Spinal cord (tissue), 10 donors: ENCODE measurements around the gene SLC12A3. TPM values are rescaled to one million over a fixed set of nuclear protein-coding genes. Genes with fewer than 3 reads are reported as not detected.
A peak's percentile ranks its signal among the peaks of the same experiment; 100 is the strongest.

Experiments
- DNase-seq, 6 donors: peaks; one replicate each; pipeline versions ENCODE4 v3.0.0 to v3.0.0-alpha.2; 2013 to 2015; ENCODE audit warnings: low spot score in 6 of 6, low read depth in 4 of 6
- H3K27ac ChIP-seq: one replicate; pipeline ENCODE4 v1.5.1; 2013; ENCODE audit warnings: low read depth, low read length, control low read depth
- H3K27me3 ChIP-seq: one replicate; pipeline ENCODE4 v1.6.1; 2013; ENCODE audit warnings: low read length; ENCODE audit not compliant: control insufficient read depth, insufficient read depth
- H3K36me3 ChIP-seq: one replicate; pipeline ENCODE4 v1.6.1; 2013; ENCODE audit warnings: low read length; ENCODE audit not compliant: control insufficient read depth, insufficient read depth
- H3K4me1 ChIP-seq: one replicate; pipeline ENCODE4 v1.6.1; 2013; ENCODE audit warnings: low read length; ENCODE audit not compliant: control insufficient read depth, insufficient read depth
- H3K4me3 ChIP-seq: one replicate; pipeline ENCODE4 v1.5.1; 2013; ENCODE audit warnings: low read depth, low read length, control low read depth
- H3K9me3 ChIP-seq: one replicate; pipeline ENCODE4 v1.6.1; 2013; ENCODE audit warnings: low read length; ENCODE audit not compliant: control insufficient read depth, insufficient read depth
- WGBS: methylation state at CpG from one replicate; pipeline ENCODE4 v1.1.5; 2013; ENCODE audit warnings: missing lambda C conversion rate; ENCODE audit not compliant: insufficient coverage; 5-methylcytosine and 5-hydroxymethylcytosine counted together
- polyA plus RNA-seq, 2 donors: library from polyadenylated mRNA; unstranded; fragments of 120-200 nt; gene quantifications; one replicate each; pipeline ENCODE4 v1.2.1, GENCODE V29; 2013; ENCODE audit not compliant: insufficient read length in 2 of 2
- total RNA-seq, 2 donors: library from RNA; depleted of rRNA in 1 of 2; stranded (reverse); fragments of 120-200 nt in 1 of 2; fragments of >200 nt in 1 of 2; gene quantifications; one replicate each; pipeline versions ENCODE4 v1.2.3 to v1.2.4, GENCODE V29; 2013 to 2014
- donor health status: healthy.

The SLC12A3 gene
- total and polyA plus RNA-seq, 4 donors: 0.11 to 0.22 (median 0.15) TPM

DNA sequence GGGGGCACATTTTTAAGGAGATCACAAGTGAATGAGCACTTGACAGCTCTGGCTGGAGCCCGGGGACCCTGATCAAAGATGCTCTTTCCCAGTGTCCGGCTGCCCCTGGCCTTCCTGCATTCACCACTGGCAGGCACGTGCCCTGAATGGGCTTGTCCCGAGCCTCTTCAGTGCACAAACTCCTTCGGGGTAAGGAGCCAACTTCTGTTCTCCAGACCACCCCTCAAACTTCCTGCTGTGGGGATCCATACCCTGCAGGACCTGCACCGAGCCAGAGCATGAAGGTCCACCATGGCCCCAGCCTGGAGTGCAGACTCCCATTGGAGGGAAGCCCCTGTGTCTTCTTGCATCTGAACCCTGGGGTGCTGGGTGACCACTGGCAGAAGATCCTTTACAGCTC lies 9.8 kb upstream of the SLC12A3 start:
- DNase-seq: no peak
- peaks cover 8% of the 10 kb centered on the region for H3K36me3 ChIP-seq

GRCh38 chr16:56855946-56856345 lies 9.1 kb upstream of the SLC12A3 start:
- no peak overlapping the region for H3K27ac ChIP-seq
- no peaks in the 10 kb centered on the region for H3K27me3 ChIP-seq
- peaks cover 19% of the 10 kb centered on the region for H3K4me1 ChIP-seq
- no peak for DNase-seq
- no peaks in the 10 kb centered on the region for H3K9me3 ChIP-seq
- no peak overlapping the region for H3K4me3 ChIP-seq
- peaks cover 7% of the 10 kb centered on the region for H3K36me3 ChIP-seq
- no CpG with 5 or more reads among the region's 4 CpGs for WGBS

More for the DNA sequence above, 9.8 kb upstream of the SLC12A3 start:
- peaks cover 16% of the 10 kb centered on the region for H3K4me1 ChIP-seq
- H3K27me3 ChIP-seq: no peaks in the 10 kb centered on the region
- H3K9me3 ChIP-seq: no peaks in the 10 kb centered on the region
- no peak overlapping the region for H3K4me3 ChIP-seq
- 94% methylated on average over 6 of the region's 6 CpGs for WGBS
- no peak overlapping the region for H3K27ac ChIP-seq

- DNase-seq: no peak
Observed at GRCh38 chr16:56856876-56857447, 8.0 kb upstream of the SLC12A3 start.

DNA sequence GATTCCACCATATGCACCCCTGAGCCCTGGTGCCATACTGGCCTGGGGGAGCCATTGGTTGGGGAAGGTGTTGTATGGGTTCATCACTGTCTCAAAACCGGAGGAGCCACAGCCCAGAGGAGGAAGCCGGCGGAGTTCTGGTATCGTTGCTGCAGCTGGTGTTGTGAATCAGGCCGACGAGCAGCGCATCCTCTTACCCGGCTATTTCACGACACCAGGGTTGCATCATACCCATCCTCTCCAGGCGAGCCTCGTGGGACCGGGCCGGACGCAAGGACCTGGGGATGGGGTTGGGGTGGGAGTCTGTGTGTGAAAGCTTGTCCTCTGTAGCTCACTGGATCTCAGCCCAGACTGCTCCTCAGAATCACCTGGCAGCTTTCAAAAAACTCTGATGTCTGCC lies 6.6 kb upstream of the SLC12A3 start:
- no peak overlapping the region for H3K27ac ChIP-seq
- H3K9me3 ChIP-seq: no peaks in the 10 kb centered on the region
- DNase-seq: no peak
- 83% methylated on average over 1 of the region's 14 CpGs for WGBS
- peaks cover 14% of the 10 kb centered on the region for H3K4me1 ChIP-seq
- H3K36me3 ChIP-seq: no peaks in the 10 kb centered on the region
- H3K4me3 ChIP-seq: no peak overlapping the region
- H3K27me3 ChIP-seq: no peaks in the 10 kb centered on the region

More at GRCh38 chr16:56856876-56857447, 8.0 kb upstream of the SLC12A3 start:
- Histone ChIP-seq H3K27ac (no peak overlapping the region), H3K9me3 (no peaks in the 10 kb centered on the region), H3K4me1 (peaks cover 18% of the 10 kb centered on the region), H3K4me3 (no peak overlapping the region), H3K27me3 (no peaks in the 10 kb centered on the region), H3K36me3 (peaks cover 5% of the 10 kb centered on the region)
- WGBS: no CpG with 5 or more reads among the region's 6 CpGs

DNA sequence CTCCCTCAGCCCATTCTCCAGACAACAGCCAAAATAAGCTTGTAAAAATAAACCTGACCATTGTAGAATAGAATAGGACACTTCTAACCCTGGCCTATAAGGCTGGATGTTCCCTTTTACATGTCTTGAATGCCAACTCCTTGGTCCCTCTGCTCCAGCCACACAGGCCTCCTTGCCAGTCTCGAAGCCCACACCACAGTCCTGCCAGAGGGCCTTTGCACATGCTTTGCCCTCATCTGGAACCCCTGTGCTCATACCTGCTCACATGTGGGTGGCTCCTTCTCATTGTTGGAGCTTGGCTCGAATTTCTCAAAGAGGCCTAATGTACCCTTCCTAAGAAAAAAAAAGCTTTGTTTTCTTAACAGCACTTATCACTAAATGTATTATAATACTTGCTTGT lies 5.4 kb upstream of the SLC12A3 start:
- WGBS: 100% methylated on average over 1 of the region's 2 CpGs
- H3K4me3 ChIP-seq: no peak overlapping the region
- DNase-seq: no peak
- H3K9me3 ChIP-seq: no peaks in the 10 kb centered on the region
- no peaks in the 10 kb centered on the region for H3K27me3 ChIP-seq
- peaks cover 15% of the 10 kb centered on the region for H3K4me1 ChIP-seq
- no peaks in the 10 kb centered on the region for H3K36me3 ChIP-seq
- H3K27ac ChIP-seq: no peak overlapping the region

DNA sequence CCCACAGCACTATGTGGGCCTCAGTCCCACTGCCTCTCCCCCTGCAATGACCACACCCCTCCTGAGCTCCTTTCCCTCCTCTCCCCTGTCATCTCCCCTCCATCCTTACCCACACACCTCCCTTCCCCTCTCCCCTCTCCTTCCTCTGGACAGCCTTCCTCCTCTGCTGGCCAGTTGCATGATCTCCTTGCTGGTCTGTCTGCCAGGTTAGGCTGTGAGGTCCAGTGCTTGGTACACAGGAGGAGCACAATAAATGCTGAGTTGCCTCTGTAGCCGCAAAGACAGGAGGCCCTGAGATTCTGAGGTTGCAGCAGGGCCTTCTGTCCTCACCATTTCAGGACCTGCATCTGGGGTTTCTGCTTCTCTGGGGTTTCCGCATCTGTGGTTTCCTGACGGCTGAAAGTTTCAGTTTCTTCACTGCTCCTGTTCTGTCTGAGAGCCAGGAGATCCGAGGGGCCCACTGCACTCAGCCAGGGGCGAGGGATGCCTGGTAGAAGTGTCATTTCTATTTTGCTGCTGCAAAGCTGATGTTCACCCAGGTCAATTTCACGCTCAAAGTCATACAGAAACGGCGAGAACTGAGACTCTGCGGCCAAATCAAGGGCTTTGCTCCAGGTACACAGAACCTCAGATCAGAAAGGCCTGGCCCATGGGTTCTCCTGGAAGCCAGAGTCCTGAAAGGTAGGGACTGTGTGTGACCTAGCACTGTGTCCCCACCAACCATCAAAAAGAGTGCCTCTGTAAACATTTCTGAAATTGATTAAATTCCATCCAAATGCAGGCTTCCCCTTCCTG lies 4.6 kb upstream of the SLC12A3 start:
- no peak for DNase-seq
- H3K27me3 ChIP-seq: no peaks in the 10 kb centered on the region
- WGBS: 66% methylated on average over 9 of the region's 9 CpGs

DNA sequence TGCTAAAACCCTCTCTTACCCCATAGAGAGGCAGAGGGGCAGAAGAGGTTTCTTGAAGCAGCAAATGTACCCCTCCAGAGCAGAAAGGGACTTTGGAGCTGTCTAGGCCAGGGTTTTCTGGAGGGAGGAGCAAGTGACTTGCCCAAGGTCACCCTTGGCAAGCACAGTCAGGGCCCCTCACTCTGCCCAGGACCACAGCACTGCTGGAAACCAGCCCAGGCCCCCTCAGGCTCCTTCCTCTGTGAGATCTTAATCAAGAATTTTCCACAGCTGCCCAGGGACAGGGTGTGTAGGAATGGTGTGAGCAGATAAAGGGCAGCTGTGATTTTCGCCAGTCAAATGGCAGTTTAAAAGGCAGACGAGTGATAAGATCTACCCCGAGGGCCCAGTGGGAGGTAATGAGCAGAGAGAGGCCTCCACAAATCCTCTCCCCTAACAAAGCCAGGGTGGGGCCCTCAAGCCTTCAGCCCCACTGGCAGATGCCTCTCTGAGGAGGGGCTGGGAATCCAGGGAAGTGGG lies 3.9 kb upstream of the SLC12A3 start:
- H3K27me3 ChIP-seq: no peaks in the 10 kb centered on the region
- H3K4me3 ChIP-seq: no peak overlapping the region
- peak in 1 of 6 donors; percentile 51 for DNase-seq
- peaks cover 21% of the 10 kb centered on the region for H3K4me1 ChIP-seq
- H3K27ac ChIP-seq: no peak overlapping the region
- no CpG with 5 or more reads among the region's 3 CpGs for WGBS
- no peaks in the 10 kb centered on the region for H3K36me3 ChIP-seq
- H3K9me3 ChIP-seq: no peaks in the 10 kb centered on the region

More for the DNA sequence above, 4.6 kb upstream of the SLC12A3 start:
- Histone ChIP-seq H3K9me3 (no peaks in the 10 kb centered on the region), H3K4me1 (peaks cover 21% of the 10 kb centered on the region), H3K36me3 (no peaks in the 10 kb centered on the region), H3K4me3 (no peak overlapping the region), H3K27ac (no peak overlapping the region)

- WGBS: 72% methylated on average over 7 of the region's 8 CpGs
- no peaks in the 10 kb centered on the region for H3K36me3 ChIP-seq
- H3K27ac ChIP-seq: no peak overlapping the region
- no peaks in the 10 kb centered on the region for H3K9me3 ChIP-seq
- no peak for DNase-seq
- peaks cover 22% of the 10 kb centered on the region for H3K4me1 ChIP-seq
- H3K4me3 ChIP-seq: no peak overlapping the region
- no peaks in the 10 kb centered on the region for H3K27me3 ChIP-seq
Observed at GRCh38 chr16:56861756-56862155, 3.3 kb upstream of the SLC12A3 start.

DNA sequence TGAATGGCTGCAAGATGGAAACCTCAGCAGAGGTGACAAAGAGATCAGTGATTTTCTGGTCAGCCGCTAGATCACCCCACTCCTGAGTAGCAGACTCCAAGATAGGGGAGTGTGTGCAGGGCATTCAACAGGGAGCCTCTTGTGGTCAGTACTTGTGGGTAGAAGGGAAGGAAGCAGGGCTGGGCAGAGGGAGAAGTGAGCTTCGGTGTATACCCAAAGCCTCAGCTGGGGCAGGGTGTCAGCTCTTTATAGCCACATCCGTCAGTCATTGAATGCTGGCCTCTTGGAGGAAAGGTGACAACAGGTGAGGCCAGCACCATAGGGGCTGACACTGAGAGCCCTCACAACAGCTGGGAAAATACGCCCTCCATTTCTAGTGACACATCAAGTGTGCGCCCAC lies 2.2 kb upstream of the SLC12A3 start:
- no peak overlapping the region for H3K27ac ChIP-seq
- no peaks in the 10 kb centered on the region for H3K27me3 ChIP-seq
- H3K9me3 ChIP-seq: no peaks in the 10 kb centered on the region
- no peaks in the 10 kb centered on the region for H3K36me3 ChIP-seq
- H3K4me3 ChIP-seq: no peak overlapping the region
- WGBS: 84% methylated on average over 5 of the region's 5 CpGs
- no peak for DNase-seq
- H3K4me1 ChIP-seq: peaks cover 31% of the 10 kb centered on the region
